Inferior parietal cortex (tissue), 1 donor: Measurements from ENCODE around the gene KCNQ1.
A peak's percentile ranks its signal among the peaks of the same experiment; 100 is the strongest.

Source experiments
- DNase-seq: peaks from one replicate; pipeline ENCODE4 v3.0.0-alpha.2; 2016; ENCODE audit errors: extremely low spot score

KCNQ1 gene

DNA sequence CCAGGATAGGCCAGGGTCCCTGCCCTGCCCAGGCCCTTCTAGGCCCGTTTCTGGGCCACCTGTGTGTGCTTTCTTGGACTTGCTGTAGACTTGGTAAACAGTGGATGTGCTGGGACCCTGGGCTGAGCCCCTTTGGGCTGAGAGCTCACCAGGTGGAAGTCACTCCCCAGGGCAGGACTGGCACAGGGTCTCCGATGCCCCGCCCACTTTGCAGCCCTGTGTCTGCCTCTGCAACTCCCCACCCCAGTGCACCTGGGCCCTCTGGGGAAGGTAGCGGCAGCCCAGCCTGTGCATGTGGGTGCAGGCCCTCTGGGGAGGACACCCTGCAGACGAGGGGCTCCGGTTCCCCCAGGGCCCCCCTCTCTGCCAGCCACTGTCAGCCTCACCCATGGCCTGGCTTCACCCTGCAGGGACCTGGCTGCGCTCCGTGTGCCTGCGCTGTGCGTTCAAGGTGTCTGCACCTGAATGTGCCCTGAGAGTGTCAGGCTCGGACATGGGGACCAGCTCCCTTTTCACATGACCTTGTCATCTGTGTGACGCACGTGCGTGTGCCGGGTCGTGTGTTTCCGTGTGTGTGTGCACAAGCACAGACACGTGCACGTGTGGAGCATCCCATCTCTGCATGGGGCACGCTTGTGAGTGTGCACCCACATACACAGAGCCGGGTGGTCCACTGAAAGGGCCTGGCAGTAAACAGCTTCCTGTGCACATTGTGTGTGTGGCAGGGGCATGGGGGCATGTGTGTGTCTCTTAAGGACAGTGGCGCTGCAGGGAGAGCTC is 136.5 kb downstream of the KCNQ1 start:
- DNase-seq = no peak

DNA sequence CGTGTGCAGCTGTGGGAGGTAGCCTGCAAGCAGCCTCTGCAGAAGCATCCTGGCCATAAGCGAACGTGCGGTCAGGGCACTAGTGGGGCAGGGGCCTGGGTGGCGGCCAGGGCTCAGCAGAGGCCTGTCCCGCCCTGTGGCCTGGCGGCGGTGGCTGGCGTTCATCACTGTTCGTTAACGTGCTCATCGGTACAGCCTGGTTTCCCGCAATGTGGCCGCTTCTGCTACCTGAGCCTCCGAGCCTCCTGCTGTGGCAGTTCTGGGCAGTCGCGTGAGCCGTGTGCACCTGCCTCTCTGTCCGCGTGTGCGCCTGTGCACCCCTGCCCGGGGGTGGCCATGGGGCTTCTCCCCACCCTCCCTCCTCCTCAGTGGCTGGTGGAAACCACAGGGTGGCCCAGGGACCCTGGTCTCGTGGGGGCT is 137.1 kb downstream of the KCNQ1 start:
- no peak for DNase-seq

DNA sequence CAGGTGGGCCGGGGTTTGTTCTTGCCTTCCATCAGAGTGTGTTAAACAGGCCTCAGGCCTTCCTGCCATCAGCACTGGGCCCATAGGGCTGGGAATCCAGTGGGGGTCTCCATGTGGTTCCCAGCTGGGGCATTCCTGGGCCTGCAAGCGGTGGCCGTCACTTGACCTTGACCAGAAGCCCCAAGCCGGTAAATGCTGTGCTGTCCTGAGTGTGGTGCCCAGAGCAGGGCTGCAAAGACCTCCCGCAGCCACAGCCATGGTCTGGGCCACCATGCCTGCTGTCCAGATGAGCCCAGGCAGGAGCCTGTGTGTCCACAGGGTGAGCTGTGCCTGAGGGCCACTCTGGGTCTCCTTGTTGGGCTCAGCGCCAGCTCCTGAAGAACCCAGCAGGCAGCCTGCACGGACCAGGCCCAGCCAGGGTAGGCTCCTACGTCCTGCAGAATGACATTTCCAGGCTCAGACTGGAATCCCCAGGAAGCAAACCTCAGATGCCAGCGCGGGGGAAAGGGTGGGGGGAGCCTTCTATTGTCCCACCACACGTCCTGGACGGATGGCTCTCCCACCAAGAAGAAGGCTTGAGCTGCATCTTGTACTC is 137.6 kb downstream of the KCNQ1 start:
- DNase-seq = no peak

DNA sequence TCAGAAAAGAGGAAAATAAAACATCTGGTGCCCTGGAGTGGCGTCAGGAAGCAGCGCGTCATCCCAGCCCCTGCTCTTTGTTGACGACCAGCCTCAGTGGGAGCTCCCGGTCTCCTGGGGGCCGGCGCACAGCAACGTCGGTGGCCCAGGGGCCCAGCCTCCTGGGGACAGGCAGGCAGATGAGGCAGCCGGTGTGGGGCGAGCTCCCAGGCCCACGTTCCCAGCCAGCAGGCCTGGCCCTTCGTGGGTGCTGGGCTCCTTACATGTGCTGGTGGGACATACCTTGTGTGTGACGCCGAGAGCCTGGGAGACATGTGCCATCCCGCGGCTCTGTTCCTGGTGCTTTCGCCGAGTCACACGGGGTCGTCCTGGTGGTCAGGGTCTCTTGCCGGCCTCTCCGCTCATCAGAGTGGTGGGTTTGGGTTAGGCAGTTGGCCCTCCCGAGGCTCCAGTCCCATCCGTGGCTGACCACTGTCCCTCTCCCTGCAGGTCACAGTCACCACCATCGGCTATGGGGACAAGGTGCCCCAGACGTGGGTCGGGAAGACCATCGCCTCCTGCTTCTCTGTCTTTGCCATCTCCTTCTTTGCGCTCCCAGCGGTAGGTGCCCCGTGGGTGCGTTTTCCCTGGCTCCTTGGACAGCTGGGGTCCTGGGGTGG is 138.3 kb downstream of the KCNQ1 start:
- DNase-seq = no peak

DNA sequence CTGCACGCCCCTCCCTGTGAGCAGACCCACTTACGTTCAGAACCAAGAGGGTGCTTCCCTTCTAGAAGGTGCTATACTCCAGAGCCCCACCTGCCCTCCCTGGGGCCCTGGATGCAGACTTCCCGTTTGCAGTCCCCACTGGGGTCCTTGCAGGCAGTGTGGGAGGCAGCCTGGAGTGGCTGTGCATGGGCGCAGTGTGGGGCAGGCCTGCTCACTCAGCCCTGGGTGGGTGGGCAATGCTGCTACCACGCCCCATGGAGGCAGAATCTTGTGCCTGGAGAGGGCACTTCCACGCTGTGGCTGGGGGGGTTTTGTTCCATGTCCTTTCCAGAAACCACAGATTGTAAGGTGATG is 138.8 kb downstream of the KCNQ1 start:
- DNase-seq = no peak

DNA sequence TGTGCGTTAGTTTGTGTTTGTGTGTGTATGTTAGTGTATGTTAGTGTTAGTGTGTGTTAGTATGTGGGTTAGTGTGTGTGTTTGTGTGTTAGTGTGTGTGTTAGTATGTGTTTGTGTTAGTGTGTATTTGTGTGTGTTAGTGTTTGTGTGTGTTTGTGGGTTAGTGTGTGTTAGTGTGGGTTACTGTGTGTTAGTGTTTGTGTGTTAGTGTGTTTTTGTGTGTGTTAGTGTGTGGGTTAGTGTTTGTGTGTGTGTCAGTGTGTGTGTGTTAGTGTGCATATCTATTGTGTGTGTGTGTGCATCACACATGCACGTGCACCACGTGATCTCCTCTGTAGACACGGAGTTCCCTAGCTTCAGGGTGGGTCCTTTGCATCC is 139.6 kb downstream of the KCNQ1 start:
- no peak for DNase-seq

DNA sequence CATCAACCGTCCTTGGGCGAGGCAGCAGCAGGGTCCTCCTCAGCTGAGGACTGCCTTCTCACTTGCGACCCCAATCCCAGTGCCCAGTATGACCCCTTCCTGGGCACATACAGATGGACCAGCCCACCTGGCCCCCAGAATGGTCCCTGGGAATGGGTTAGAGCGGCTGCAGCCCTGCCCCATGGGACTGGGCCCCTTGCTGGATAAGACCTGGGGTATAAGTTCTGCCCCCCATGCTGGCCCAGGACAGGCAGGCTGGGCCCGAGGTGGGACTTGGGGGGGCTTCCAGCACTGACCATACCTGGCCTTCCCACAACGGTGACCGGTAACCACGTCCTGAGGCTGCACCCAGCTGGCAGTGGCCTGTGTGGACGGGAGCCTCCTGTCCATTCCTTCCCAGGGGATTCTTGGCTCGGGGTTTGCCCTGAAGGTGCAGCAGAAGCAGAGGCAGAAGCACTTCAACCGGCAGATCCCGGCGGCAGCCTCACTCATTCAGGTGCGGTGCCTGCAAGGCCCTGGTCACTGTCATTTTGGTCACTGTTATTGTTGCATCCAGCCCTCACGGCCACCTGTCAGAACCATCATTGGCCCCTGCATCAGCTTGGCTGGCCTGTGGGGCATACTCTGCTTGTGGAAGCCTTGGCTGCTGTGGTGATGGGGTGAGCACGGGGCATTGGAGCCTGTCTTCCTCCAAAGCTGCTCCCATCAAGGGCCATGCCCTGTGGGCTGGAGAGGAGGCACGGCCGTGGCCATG is 140.2 kb downstream of the KCNQ1 start:
- DNase-seq = no peak

DNA sequence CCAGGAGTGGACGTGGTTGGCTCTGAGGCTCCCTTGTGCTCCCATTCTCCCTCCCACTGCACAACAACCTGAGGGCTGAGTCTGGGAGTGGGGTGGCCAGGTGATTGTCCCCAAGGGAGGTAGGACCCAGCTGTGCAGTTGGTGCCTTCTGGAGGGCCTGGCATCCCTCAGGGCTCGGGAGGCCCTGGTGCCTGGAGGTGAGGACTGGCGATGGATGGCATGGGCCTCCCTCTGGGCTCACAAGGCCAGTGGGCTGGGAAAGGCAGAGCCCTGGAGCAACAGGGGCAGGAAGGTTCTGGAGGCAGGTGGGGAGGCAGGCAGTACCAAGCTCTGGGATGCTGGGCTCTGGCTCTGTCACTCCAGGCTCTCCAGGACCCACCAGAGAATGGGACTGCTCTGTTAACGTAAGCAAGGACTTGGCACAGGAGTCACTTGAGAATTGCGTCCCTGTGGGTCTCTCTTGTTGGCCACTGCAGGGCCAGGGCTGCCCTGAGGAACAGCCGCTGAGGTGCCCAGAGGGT is 140.8 kb downstream of the KCNQ1 start:
- no peak for DNase-seq

DNA sequence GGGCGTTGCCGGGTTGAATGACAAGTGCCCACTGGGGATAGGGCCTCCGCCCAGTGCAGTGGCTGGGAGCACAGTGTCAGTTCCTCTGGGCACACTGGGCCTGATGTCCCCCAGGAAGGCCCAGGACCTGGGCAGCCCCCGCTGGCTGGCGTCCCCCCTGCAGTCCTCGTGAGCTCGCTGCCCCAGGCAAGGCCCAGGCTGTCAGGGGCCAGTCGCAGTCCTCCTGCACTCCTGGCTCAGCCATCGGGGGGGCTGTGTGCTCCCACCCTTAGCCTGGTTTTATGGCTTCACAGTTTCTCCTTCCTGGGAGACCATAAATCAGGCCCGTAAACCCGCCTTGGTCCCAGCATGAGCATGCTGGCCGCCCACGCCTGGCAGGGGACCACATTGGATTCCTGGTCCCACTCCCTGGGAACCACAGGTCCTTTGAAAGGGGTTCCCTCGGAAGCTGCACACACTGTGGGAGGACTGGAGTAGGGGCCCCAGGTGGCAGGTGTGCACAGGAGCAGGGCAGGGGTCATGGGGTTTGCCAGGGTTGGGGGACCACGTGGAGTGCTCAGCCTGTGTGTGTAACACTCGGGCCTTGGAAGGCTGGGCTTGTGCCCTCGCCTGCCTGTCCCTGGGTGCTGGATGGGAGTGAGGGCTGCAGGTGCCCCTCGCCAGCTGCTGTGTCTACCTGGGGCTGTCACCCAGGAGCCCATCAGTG is 141.4 kb downstream of the KCNQ1 start:
- DNase-seq = no peak

DNA sequence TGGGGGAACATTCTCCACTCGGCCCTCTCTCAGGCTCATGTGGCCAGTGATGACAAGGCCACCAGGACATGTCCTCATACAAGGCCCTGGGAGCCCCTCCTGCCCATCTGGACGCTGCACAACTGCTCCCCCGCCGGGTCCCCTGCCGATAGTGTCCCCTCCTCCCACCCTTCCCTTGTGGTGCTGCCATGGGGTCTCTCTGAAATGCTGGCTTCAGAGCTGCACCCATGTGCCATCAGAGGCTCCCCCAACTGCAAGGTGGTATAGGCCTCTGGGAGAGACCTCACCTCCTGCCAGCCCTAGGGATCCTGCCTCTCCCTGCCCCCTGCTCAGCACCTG is 142.0 kb downstream of the KCNQ1 start:
- DNase-seq = no peak

DNA sequence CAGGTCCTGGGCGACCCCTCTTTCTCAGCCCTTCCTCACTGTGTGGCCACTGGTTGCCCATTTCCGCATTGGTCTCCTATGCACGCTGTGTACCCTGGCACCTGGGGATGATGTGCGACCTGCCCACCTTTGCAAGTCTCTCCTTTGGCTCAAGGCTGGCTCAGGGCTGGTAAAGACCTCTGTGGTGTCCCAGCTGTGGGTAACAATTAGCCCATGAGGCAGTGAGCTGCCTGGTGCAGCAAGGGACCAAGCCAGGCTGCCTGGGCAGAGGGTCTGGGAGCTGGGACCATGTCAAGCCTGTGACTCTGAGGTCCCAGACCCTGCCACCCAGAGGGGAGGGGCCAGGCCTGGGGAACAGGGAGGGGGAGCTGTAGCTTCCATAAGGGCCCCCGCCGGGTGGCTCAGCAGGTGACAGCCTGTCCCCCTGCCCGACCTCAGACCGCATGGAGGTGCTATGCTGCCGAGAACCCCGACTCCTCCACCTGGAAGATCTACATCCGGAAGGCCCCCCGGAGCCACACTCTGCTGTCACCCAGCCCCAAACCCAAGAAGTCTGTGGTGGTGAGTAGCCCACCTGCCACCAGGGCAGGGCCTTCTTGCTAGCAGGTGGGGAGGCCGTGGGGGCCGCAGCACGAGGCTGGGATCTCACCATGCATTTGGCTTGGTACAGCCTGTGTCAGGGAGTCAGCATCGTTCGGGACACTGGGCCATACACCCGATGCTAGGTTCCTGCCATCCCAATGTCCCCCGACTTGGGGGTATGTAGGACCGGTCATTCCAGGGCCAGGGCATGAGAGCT is 142.5 kb downstream of the KCNQ1 start:
- DNase-seq = no peak

DNA sequence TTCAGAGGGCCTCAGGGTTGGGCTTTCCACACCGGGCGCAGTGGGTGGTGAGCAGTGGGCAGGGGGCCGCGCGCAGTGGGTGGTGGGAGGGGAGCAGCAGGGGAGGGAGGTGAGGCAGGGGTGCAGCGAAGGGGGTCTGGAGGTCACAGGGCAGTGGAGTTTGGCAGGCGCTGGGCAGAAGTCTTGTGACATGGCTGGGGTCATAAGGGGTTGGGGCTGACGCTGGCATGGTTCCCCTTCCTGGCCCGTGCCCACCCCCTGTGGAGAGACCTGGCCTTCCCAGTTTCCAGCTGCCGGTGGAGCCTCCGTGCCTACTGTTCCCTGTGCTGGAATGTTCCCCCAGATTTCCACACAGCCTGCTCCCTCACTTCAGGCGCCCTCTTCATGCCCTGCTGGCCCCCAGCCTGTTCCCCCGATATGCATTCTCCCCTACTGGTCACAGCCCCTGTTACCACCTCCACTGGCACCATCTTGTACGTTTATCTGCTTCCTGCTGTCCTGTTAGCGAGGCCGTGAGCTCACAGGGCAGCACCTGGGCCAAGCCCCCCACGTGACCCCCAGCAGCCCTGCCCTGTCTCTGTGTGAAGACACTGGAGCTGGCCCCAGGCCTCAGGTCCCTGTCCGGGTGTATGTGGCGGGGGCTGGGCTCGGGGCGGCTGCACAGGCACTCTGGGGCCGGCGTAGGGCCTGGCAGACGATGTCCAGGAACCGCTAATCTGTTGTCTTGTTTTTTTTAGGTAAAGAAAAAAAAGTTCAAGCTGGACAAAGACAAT is 143.4 kb downstream of the KCNQ1 start:
- DNase-seq = no peak

DNA sequence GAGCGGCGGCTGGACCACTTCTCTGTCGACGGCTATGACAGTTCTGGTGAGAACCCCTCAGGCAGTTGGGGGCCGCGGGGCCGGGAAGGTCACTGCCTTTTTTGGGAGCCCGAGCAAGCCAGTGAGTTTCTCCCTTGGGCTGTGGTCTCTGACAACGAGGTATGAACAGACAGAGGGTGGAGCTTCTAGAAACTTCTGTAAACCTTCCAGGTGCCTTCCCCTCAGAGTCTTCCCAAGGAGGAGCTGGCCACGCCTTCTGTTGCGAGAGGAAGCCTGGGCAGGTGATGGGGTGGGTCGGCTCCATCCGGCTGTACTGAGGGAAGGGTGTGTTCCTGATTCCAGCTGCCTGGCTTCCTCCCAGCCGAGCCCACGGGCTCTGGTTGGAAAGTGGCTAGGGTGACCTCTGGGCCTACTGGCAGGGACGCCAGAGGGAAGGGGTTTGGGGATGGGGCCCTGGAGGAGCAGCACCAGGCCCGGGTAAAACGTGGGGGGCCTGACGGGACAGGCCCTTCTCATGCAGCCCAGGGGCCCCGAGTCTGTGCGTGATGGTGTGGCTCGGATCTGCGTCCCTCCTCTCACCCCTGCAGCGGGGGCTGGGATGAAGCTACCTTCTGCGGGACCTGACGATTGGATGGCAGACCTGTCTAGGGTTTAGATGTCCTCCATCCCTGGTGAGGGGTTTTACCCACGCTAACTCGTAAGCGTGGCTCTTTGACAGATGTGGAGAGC is 144.2 kb downstream of the KCNQ1 start:
- DNase-seq = no peak

DNA sequence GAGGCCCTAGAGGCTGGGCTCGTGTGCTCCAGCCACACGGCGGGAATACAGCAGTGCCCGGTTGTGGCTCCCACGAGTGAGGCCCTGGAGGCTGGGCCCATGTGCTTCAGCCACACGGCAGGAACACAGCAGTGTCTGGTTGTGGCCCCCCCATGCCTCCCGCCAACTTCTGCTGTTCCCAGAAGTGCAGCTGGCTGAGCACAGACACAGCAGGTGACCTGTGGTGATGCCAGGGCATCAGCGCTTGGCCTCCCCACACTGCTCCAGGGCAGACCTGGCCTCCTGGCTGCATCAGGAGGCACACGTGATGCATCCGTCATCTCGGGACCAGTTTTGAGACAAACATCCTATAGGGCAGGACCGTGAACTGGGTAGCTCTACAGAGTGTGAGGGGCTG is 144.7 kb downstream of the KCNQ1 start:
- no peak for DNase-seq

DNA sequence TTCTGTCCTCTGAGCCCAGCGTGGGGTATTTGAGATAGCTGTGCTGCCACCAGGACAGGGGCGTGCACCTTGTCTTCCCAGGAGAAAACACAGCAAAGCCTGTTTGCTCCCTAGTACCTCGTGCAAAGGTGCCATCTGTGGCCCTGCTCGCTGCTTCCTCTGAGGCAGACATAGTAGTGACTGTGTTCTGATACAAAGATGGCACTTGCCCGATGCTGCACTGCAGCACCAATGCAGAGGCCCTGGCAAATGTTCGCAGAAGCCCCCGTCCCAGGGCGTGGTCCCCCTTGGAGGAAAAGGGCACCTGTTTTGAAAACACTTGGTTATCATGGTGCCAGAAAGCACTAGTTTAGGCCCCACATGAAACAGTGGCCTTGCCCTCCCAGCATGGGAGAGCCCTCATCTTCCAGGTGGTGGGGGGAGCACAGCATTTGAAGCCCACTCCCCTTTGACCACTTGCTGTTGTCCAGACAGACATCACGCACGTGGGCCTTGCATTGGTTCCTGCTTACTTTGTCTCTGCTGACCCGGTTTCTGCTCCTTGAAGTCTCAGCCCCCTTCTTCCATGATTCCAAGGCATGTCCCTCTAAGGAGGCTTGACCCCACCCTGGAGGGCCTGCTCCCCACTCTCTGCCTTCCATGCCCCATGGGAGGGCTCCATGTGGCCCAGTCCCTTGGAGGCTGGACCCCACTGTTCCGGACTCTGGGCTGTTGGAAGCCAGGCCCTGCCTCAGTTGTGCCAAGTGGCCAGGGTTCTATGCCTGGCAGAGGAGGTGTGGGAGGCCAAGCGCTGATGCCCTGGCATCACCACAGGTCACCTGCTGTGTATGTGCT is 145.5 kb downstream of the KCNQ1 start:
- DNase-seq = no peak

DNA sequence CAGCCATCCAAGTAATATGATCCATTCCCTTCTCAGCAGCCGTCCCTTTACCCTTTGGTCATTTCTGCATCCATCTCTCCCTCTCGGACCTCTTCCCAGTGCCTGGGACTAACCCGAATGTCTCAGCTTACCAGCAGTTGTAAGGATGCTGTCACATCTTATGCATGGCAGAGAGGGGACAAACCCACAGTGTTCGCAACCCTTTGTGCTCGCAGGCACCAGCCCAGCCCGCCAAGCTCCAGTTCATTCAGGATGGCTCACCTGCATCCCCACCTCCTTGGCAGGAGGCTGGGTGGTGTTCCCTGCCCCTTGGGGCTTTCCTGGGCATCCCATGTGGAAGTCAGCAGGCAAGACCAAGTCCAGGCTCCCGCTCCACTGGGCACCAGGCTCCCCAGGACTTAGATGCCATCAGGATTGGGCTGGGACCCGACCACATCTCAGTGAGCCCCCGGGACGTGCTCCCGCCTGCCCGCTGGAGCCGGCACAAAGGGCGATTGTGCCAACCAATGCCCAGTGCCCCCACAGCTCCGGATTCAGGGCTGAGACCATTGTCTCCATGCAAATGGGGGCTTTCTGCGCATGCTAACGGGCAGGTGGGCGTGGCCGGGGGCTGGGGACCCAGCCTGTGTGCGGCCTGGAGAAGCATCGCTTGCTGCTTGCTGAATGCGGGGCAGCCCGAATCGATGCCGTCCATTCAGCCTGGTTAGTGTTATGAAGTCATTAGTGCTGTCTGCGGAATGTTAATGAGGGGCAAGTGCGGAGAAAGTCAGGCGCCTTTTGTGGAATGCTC is 146.4 kb downstream of the KCNQ1 start:
- peak; percentile 71 for DNase-seq

DNA sequence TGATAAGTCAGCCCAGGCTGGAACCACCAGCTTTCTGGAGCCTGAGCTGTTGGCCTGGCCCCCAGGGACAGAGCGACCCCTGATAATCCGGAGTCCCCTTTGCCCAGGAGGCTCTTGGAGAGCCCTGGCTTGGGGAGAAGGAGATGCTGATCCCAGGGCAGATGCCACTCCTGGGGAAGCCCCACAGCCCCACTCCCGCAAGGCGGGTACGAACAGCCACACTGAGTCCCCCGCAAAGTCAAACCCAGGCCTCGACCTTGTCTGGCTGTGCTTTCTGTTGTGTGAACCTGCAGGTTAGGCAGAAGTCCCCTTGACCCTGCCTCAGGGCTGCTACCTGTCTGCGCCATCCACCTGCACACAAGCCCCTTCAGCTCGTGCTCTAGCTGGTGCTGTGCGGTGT is 147.0 kb downstream of the KCNQ1 start:
- no peak for DNase-seq
